Bone marrow (tissue), 2 donors: ENCODE results near the gene CA4.
A peak's percentile ranks its signal among the peaks of the same experiment; 100 is the strongest.
"Not testable (repeated sequence)": the region's sequence is repeated elsewhere in the genome, so short reads cannot be mapped to it uniquely, and the experiment has no call there.

Source experiments
- DNase-seq, 2 donors: peaks; one replicate each; lab custom pipeline; 2025; lab: John Stamatoyannopoulos, UW

The CA4 gene

GRCh38 chr17:60149691-60150582 is at the start of gene CA4:
Gene CA4, plus strand, starts transcription at chr17:60149973. Its CDS starts 62 bp downstream, at chr17:60150035.
- no peak for DNase-seq

- DNase-seq, result not testable (repeated sequence)
Measured at GRCh38 chr17:60100577-60100976, 49.2 kb upstream of the CA4 start.

GRCh38 chr17:60102015-60102631 is 47.6 kb upstream of the CA4 start:
- not testable (repeated sequence) for DNase-seq

- DNase-seq, result peak; percentile 37 to 74
Measured at GRCh38 chr17:60102632-60103096, 47.1 kb upstream of the CA4 start.

- DNase-seq, result no peak
Measured at GRCh38 chr17:60103957-60104356, 45.8 kb upstream of the CA4 start.

GRCh38 chr17:60106340-60107059 is 43.3 kb upstream of the CA4 start:
- DNase-seq, result no peak

GRCh38 chr17:60107526-60108257 is 42.1 kb upstream of the CA4 start:
- DNase-seq, result no peak

GRCh38 chr17:60108309-60108708 is 41.5 kb upstream of the CA4 start:
- DNase-seq, result not testable (repeated sequence)

GRCh38 chr17:60108712-60109111 is 41.1 kb upstream of the CA4 start:
- no peak for DNase-seq

GRCh38 chr17:60109161-60109560 is 40.6 kb upstream of the CA4 start:
- DNase-seq, result no peak

- no peak for DNase-seq
Measured at GRCh38 chr17:60110586-60110985, 39.2 kb upstream of the CA4 start.

- not testable (repeated sequence) for DNase-seq
Measured at GRCh38 chr17:60111661-60112060, 38.1 kb upstream of the CA4 start.

GRCh38 chr17:60115364-60115763 is 34.4 kb upstream of the CA4 start:
- not testable (repeated sequence) for DNase-seq

GRCh38 chr17:60116196-60116595 is 33.6 kb upstream of the CA4 start:
- not testable (repeated sequence) for DNase-seq

- not testable (repeated sequence) for DNase-seq
Measured at GRCh38 chr17:60119162-60119561, 30.6 kb upstream of the CA4 start.

GRCh38 chr17:60119807-60120748 is 29.7 kb upstream of the CA4 start:
- not testable (repeated sequence) for DNase-seq

GRCh38 chr17:60127068-60128064 is 22.4 kb upstream of the CA4 start:
- no peak for DNase-seq

GRCh38 chr17:60128171-60128859 is 21.5 kb upstream of the CA4 start:
- DNase-seq, result no peak

GRCh38 chr17:60129164-60129563 is 20.6 kb upstream of the CA4 start:
- DNase-seq, result no peak
